HepG2 (cell line): ENCODE results near the gene PIGC. TPM values are rescaled to one million over a fixed set of nuclear protein-coding genes. Genes with fewer than 3 reads are reported as not detected.

ENCODE experiments used
- ATM ChIP-seq: fragments of 450-650 bp; IDR thresholded peaks from 2 replicates; pipeline ENCODE4 v1.7.1; 2017; ENCODE audit warnings: mild to moderate bottlenecking, borderline replicate concordance
- BRD4 ChIP-seq: sonication (generic); formaldehyde crosslinking; IDR thresholded peaks from 2 replicates; pipeline ENCODE4 v1.4.0; 2020; ENCODE audit warnings: missing genetic modification reagents
- GMEB2 ChIP-seq: IDR thresholded peaks from 2 replicates; pipeline ENCODE4 v1.6.1; 2016; ENCODE audit warnings: missing biosample characterization, missing genetic modification reagents, low read depth
- GZF1 ChIP-seq: sonication (generic); formaldehyde crosslinking; IDR thresholded peaks from 2 replicates; pipeline ENCODE4 v1.5.1; 2020; ENCODE audit warnings: mild to moderate bottlenecking, missing genetic modification reagents
- KAT8 ChIP-seq: IDR thresholded peaks from 2 replicates; pipeline ENCODE4 v1.6.1; 2016; ENCODE audit warnings: missing genetic modification reagents, missing compliant biosample characterization
- MTA3 ChIP-seq: sonication (generic); formaldehyde crosslinking; IDR thresholded peaks from 2 replicates; pipeline ENCODE4 v1.4.0; 2020; ENCODE audit warnings: missing genetic modification reagents
- MYC ChIP-seq: sonication (generic); formaldehyde crosslinking; IDR thresholded peaks from 2 replicates; pipeline ENCODE4 v1.9.0; 2021; ENCODE audit warnings: missing genetic modification reagents, borderline replicate concordance
- PHF20 ChIP-seq: sonication (generic); formaldehyde crosslinking; IDR thresholded peaks from 2 replicates; pipeline ENCODE4 v1.5.0; 2020; ENCODE audit warnings: mild to moderate bottlenecking, missing genetic modification reagents
- POGK ChIP-seq: sonication (generic); formaldehyde crosslinking; conservative IDR thresholded peaks from 2 replicates; pipeline ENCODE4 v1.8.0; 2022; ENCODE audit warnings: mild to moderate bottlenecking, moderate library complexity, missing genetic modification reagents
- SOX13 ChIP-seq, 3 experiments: fragments of 450-650 bp in 1 of 3; sonication (generic) in 1 of 3; formaldehyde crosslinking in 1 of 3; IDR thresholded peaks in 2 of 3; conservative IDR thresholded peaks in 1 of 3; 2 replicates each; pipeline versions ENCODE4 v1.5.0 to v1.6.1; 2016 to 2020; ENCODE audit warnings: antibody characterized with exemption in 1 of 3, mild to moderate bottlenecking in 1 of 3, missing compliant biosample characterization in 1 of 3, missing genetic modification reagents in 1 of 3, moderate library complexity in 1 of 3
- TAF15 ChIP-seq: fragments of 200-400 bp; formaldehyde crosslinking; IDR thresholded peaks from one replicate; pipeline ENCODE4 v1.6.1; 2018; ENCODE audit warnings: mild to moderate bottlenecking, low read depth, low read length; ENCODE audit not compliant: poor library complexity, severe bottlenecking
- TEAD2 ChIP-seq: sonication (generic); formaldehyde crosslinking; IDR thresholded peaks from 2 replicates; pipeline ENCODE4 v1.9.0; 2021; ENCODE audit warnings: missing genetic modification reagents
- ZFP36L1 ChIP-seq: sonication (generic); formaldehyde crosslinking; IDR thresholded peaks from 2 replicates; pipeline ENCODE4 v1.8.0; 2022; ENCODE audit warnings: mild to moderate bottlenecking, missing genetic modification reagents, moderate library complexity
- ZNF10 ChIP-seq: sonication (generic); formaldehyde crosslinking; IDR thresholded peaks from 2 replicates; pipeline ENCODE4 v1.4.0; 2020; ENCODE audit warnings: mild to moderate bottlenecking, low read depth, missing genetic modification reagents, borderline replicate concordance
- ZNF3 ChIP-seq: IDR thresholded peaks from 2 replicates; pipeline ENCODE4 v1.7.0; 2017; ENCODE audit warnings: inconsistent platforms
- ZNF383 ChIP-seq: sonication (generic); formaldehyde crosslinking; IDR thresholded peaks from 2 replicates; pipeline ENCODE4 v1.4.0; 2020; ENCODE audit warnings: missing genetic modification reagents, mild to moderate bottlenecking, borderline replicate concordance
- ZNF496 ChIP-seq: sonication (generic); formaldehyde crosslinking; IDR thresholded peaks from 2 replicates; pipeline ENCODE4 v1.8.1; 2023; ENCODE audit warnings: mild to moderate bottlenecking, moderate library complexity, missing genetic modification reagents; ENCODE audit not compliant: insufficient replicate concordance
- ZNF737 ChIP-seq: sonication (generic); formaldehyde crosslinking; IDR thresholded peaks from 2 replicates; pipeline ENCODE4 v1.5.0; 2020; ENCODE audit warnings: missing genetic modification reagents, mild to moderate bottlenecking, borderline replicate concordance
- ZNF75D ChIP-seq: sonication (generic); formaldehyde crosslinking; IDR thresholded peaks from 2 replicates; pipeline ENCODE4 v1.8.1; 2023; ENCODE audit warnings: missing genetic modification reagents, mild to moderate bottlenecking, borderline replicate concordance
- polyA plus RNA-seq, 8 experiments: library from polyadenylated mRNA; depleted of rRNA in 3 of 8; stranded (reverse) in 7 of 8; unstranded in 1 of 8; fragments of >200 nt; fragmentation: Illumina TruSeq in 4 of 8; extraction: Trizol in 4 of 8; gene quantifications; 2 replicates each; pipeline versions ENCODE4 v1.2.1 to v1.2.3, GENCODE V29; 2011 to 2016; ENCODE audit warnings: low read depth in 4 of 8, missing spikeins in 1 of 8, mixed read lengths in 1 of 8; ENCODE audit not compliant: insufficient read depth in 1 of 8
- total RNA-seq, 5 experiments: library from RNA; depleted of rRNA; stranded (reverse); fragments of >200 nt; fragmentation: Illumina TruSeq; extraction: Trizol; gene quantifications; 2 replicates each; pipeline ENCODE4 v1.2.3, GENCODE V29; 2016; ENCODE audit warnings: low read depth in 1 of 5
- TF ChIP-seq, protein P1 (sequence below): sonication (generic); formaldehyde crosslinking; IDR thresholded peaks from 2 replicates; pipeline ENCODE4 v1.4.0; 2020; ENCODE audit warnings: mild to moderate bottlenecking, missing genetic modification reagents
- TF ChIP-seq, protein P2 (sequence below): IDR thresholded peaks from 2 replicates; pipeline ENCODE4 v1.6.1; 2018; ENCODE audit warnings: missing genetic modification reagents
- TF ChIP-seq, protein P3 (sequence below): sonication (generic); formaldehyde crosslinking; IDR thresholded peaks from 2 replicates; pipeline ENCODE4 v1.8.1; 2023; ENCODE audit warnings: mild to moderate bottlenecking, missing genetic modification reagents

The PIGC gene
- total and polyA plus RNA-seq, 2 of the 13 experiments (the other 11 are each of a cell fraction or from before 2014, with no cell fraction given), result 26.7 to 29.5 TPM

DNA sequence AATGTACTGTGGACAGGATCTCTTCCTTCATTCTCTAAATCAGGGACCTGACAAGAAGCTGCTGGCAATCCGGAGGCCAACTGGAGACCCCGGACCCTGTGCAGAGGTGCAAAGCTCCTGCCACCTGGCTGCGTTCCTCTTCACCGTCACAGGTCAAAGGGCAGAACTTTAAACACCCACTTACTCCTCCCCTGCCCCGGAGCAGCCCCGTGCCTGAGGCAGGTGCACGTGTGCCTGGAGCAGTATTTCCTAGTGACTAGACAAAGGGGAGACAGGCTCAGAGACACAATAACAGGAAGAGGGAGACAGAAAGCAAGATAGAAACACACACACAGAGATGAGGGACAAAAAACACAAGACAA lies 6.6 kb upstream of the PIGC start (continued):
- TF ChIP-seq, protein P1, sequence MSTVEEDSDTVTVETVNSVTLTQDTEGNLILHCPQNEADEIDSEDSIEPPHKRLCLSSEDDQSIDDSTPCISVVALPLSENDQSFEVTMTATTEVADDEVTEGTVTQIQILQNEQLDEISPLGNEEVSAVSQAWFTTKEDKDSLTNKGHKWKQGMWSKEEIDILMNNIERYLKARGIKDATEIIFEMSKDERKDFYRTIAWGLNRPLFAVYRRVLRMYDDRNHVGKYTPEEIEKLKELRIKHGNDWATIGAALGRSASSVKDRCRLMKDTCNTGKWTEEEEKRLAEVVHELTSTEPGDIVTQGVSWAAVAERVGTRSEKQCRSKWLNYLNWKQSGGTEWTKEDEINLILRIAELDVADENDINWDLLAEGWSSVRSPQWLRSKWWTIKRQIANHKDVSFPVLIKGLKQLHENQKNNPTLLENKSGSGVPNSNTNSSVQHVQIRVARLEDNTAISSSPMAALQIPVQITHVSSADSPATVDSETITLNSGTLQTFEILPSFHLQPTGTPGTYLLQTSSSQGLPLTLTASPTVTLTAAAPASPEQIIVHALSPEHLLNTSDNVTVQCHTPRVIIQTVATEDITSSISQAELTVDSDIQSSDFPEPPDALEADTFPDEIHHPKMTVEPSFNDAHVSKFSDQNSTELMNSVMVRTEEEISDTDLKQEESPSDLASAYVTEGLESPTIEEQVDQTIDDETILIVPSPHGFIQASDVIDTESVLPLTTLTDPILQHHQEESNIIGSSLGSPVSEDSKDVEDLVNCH (CRISPR knock-in tag), result no peak
- TF ChIP-seq, protein P2, sequence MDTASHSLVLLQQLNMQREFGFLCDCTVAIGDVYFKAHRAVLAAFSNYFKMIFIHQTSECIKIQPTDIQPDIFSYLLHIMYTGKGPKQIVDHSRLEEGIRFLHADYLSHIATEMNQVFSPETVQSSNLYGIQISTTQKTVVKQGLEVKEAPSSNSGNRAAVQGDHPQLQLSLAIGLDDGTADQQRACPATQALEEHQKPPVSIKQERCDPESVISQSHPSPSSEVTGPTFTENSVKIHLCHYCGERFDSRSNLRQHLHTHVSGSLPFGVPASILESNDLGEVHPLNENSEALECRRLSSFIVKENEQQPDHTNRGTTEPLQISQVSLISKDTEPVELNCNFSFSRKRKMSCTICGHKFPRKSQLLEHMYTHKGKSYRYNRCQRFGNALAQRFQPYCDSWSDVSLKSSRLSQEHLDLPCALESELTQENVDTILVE (CRISPR knock-in tag), result 0 out of 2 replicates have a peak, but pooled peaks have one; percentile 11
- TF ChIP-seq MYC (peak; percentile 86; the same call in 1 of the 2 replicates), ZNF10 (CRISPR knock-in tag) (no peak), POGK (CRISPR knock-in tag) (no peak; the same call in 1 of the 2 replicates), ZNF75D (CRISPR knock-in tag) (no peak), PHF20 (CRISPR knock-in tag) (no peak), GMEB2 (CRISPR knock-in tag) (no peak), BRD4 (CRISPR knock-in tag) (no peak), ZNF3 (CRISPR knock-in tag) (no peak), ZNF737 (CRISPR knock-in tag) (0 out of 2 replicates have a peak, but pooled peaks have one; percentile 34), MTA3 (no peak), TEAD2 (CRISPR knock-in tag) (no peak), SOX13 (IDR thresholded peaks at IDR 0.05) (no peak), SOX13 (CRISPR knock-in tag; conservative IDR thresholded peaks at IDR 0.05 in 1 of 2, IDR thresholded peaks at IDR 0.05 in 1 of 2) (peak in 1 of 2 experiments; percentile 72; a peak in 2 of 4 replicates), KAT8 (CRISPR knock-in tag) (no peak), TAF15 (no peak), ZNF496 (no peak), GZF1 (CRISPR knock-in tag) (no peak), ATM (no peak), ZNF383 (CRISPR knock-in tag) (no peak), ZFP36L1 (no peak)
- TF ChIP-seq, protein P3, sequence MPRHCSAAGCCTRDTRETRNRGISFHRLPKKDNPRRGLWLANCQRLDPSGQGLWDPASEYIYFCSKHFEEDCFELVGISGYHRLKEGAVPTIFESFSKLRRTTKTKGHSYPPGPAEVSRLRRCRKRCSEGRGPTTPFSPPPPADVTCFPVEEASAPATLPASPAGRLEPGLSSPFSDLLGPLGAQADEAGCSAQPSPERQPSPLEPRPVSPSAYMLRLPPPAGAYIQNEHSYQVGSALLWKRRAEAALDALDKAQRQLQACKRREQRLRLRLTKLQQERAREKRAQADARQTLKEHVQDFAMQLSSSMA, result no peak
